ENCODE data around the gene CRB2. TPM values are rescaled to one million over a fixed set of nuclear protein-coding genes. Genes with fewer than 3 reads are reported as not detected.

Gene CRB2
- total and polyA plus RNA-seq, 8 donors = 0.02 to 0.08 TPM; not detected in 6

DNA sequence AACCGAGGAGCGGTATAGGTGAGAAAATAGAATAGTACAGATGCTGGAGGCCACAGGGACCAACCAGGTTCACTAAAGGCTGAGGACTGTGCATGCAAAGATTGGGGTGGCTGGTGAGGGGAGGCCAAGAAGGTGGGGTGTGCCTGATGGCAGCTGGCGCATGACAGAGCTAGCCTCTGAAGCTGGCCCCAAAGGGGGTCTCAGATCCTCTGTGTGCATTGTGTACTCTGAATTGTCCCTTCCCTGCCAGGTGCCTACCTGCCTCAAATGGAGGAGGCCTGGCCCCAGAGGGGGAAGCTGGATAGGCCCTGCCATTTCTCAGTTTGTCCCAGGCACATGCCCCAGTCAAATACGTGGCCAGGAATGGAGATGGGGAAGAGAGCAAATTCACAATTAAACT, 63.1 kb downstream of the CRB2 start:
- Histone ChIP-seq H3K36me3 (no peaks in the 10 kb centered on the region), H3K9me3 (no peaks in the 10 kb centered on the region), H3K27me3 (no peaks in the 10 kb centered on the region), H3K4me1 (no peaks in the 10 kb centered on the region), H3K4me3 (no peak overlapping the region), H3K27ac (no peak overlapping the region)
- intact Hi-C loops (cut with DNase I) = no loop called here
- no peak for TF ChIP-seq CTCF (IDR thresholded peaks at IDR 0.05)
- WGBS, 2 donors = 79 to 90% methylated on average over 4 of the region's 4 CpGs
- FAIRE-seq (no peak), ATAC-seq (no peak), DNase-seq (peak in 1 of 6 donors; percentile 12)

- H3K27me3 ChIP-seq = no peaks in the 10 kb centered on the region
- ATAC-seq = no peak
- TF ChIP-seq CTCF (IDR thresholded peaks at IDR 0.05) = no peak
- FAIRE-seq = no peak
- intact Hi-C loops (cut with DNase I) = loop anchor here in 1 of 3 donors (10.0 kb wide), 1 partner anchor 55 kb away; no protein-coding TSS in a partner anchor
- no peaks in the 10 kb centered on the region for H3K4me1 ChIP-seq
- WGBS, 2 donors = 89 to 93% methylated on average over 30 to 31 of the region's 31 CpGs
- H3K27ac ChIP-seq = no peak overlapping the region
- DNase-seq = peak in 1 of 6 donors; percentile 47
- H3K36me3 ChIP-seq = no peaks in the 10 kb centered on the region
- H3K9me3 ChIP-seq = no peaks in the 10 kb centered on the region
- H3K4me3 ChIP-seq = no peak overlapping the region
Measured at GRCh38 chr9:123419721-123420591, 64.0 kb downstream of the CRB2 start.

DNA sequence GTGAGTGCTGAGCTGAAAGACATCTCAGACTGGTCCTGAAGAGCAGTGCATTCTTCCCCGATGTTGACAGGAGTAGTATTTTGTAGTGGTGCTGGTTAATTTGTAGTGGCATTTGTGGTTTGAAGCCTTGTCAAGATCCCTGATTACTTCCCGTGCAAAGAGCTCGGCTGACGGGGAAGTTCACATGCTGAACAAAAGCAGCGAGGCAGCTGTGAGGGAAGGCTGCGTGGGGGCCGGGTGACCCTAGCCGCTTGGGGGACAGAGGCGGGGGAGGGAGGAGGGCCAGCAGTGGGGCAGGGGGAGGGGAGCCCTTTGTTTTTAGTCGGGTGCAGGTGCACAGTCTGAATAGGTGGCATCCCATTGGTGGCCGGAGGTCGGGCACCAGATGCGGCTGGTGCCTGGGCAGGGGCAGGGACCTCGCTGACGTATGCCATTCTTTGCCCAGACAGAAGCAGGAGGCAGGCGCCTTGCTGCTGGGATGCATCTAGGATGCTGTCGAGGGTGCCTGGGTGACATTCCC, 64.7 kb downstream of the CRB2 start:
- FAIRE-seq = no peak
- Histone ChIP-seq H3K4me3 (no peak overlapping the region), H3K9me3 (no peaks in the 10 kb centered on the region), H3K27me3 (no peaks in the 10 kb centered on the region), H3K36me3 (no peaks in the 10 kb centered on the region), H3K27ac (no peak overlapping the region), H3K4me1 (no peaks in the 10 kb centered on the region)
- no peak for TF ChIP-seq CTCF (IDR thresholded peaks at IDR 0.05)
- intact Hi-C loops (cut with DNase I) = loop anchor here in 1 of 3 donors (10.0 kb wide), 1 partner anchor 56 kb away; no protein-coding TSS in a partner anchor
- peak in 1 of 6 donors; percentile 44 for DNase-seq
- ATAC-seq = no peak
- 84 to 87% methylated on average over 15 to 17 of the region's 17 CpGs for WGBS, 2 donors

- intact Hi-C loops (cut with DNase I) = loop anchor here in 1 of 3 donors (10.0 kb wide), 1 partner anchor 56 kb away; no protein-coding TSS in a partner anchor
- Histone ChIP-seq H3K4me1 (no peaks in the 10 kb centered on the region), H3K4me3 (no peak overlapping the region), H3K36me3 (no peaks in the 10 kb centered on the region), H3K27me3 (no peaks in the 10 kb centered on the region), H3K9me3 (no peaks in the 10 kb centered on the region), H3K27ac (no peak overlapping the region)
- DNase-seq (peak in 1 of 6 donors; percentile 19), ATAC-seq (no peak), FAIRE-seq (no peak)
- TF ChIP-seq CTCF (IDR thresholded peaks at IDR 0.05) = no peak
- WGBS, 2 donors = 94% methylated on average over 13 of the region's 13 CpGs
Measured at GRCh38 chr9:123421186-123421585, 65.2 kb downstream of the CRB2 start.
